Posterior cingulate gyrus (tissue), 11 donors: ENCODE measurements around the gene FLYWCH1.

Source experiments
- DNase-seq, 10 donors: peaks; one replicate each; pipeline versions ENCODE4 v3.0.0 to v3.0.0-alpha.2; 2020 to 2021; ENCODE audit warnings: mixed read lengths in 3 of 10
- intact Hi-C: fragments of 100-400 bp; cut with DNase I; formaldehyde crosslinking; loops from one replicate; pipeline ENCODE4 v1.15.1; 2023

Gene FLYWCH1

GRCh38 chr16:2976673-2977072, 64.9 kb downstream of the FLYWCH1 start:
- no peak for DNase-seq
- intact Hi-C loops = no loop called here

GRCh38 chr16:2977440-2977839, 65.7 kb downstream of the FLYWCH1 start:
- intact Hi-C loops = no loop called here
- DNase-seq = no peak

- no peak for DNase-seq
Measured at GRCh38 chr16:2979669-2980226, 68.0 kb downstream of the FLYWCH1 start.

GRCh38 chr16:2980227-2981176, 68.8 kb downstream of the FLYWCH1 start, which contains the start of gene PKMYT1:
Gene PKMYT1 (minus strand): TSS chr16:2980446. CDS start chr16:2979657, 789 bp downstream.
- DNase-seq = peak; percentile 83 to 99 (median 90)
- intact Hi-C loops = loop anchor here (5.0 kb wide), 1 partner anchor 68 kb away; the partner anchor contains the start of gene FLYWCH1

More at GRCh38 chr16:2979669-2980226, 68.0 kb downstream of the FLYWCH1 start:
- intact Hi-C loops = loop anchor here (5.0 kb wide), 1 partner anchor 67 kb away; the partner anchor contains the start of gene FLYWCH1

GRCh38 chr16:2981177-2981898, 69.6 kb downstream of the FLYWCH1 start:
- DNase-seq = no peak
- intact Hi-C loops = loop anchor here (5.0 kb wide), 1 partner anchor 69 kb away; the partner anchor contains the start of gene FLYWCH1

- intact Hi-C loops = loop anchor here (5.0 kb wide), 1 partner anchor 70 kb away; the partner anchor contains the start of gene FLYWCH1
Measured at GRCh38 chr16:2981899-2982250, 70.1 kb downstream of the FLYWCH1 start.

GRCh38 chr16:2982402-2982801, 70.7 kb downstream of the FLYWCH1 start:
- intact Hi-C loops = loop anchor here (5.0 kb wide), 1 partner anchor 70 kb away; the partner anchor contains the start of gene FLYWCH1
- DNase-seq = no peak

More at GRCh38 chr16:2981899-2982250, 70.1 kb downstream of the FLYWCH1 start:
- no peak for DNase-seq

- intact Hi-C loops = loop anchor here (5.0 kb wide), 1 partner anchor 71 kb away; the partner anchor contains the start of gene FLYWCH1
- DNase-seq = peak; percentile 72 to 96 (median 82)
Measured at GRCh38 chr16:2983706-2984136, 72.0 kb downstream of the FLYWCH1 start.

GRCh38 chr16:2985462-2985861, 73.7 kb downstream of the FLYWCH1 start:
- DNase-seq = no peak
- intact Hi-C loops = no loop called here

GRCh38 chr16:2985893-2986355, 74.2 kb downstream of the FLYWCH1 start:
- no peak for DNase-seq
- intact Hi-C loops = no loop called here

GRCh38 chr16:2986623-2987188, 75.0 kb downstream of the FLYWCH1 start:
- no peak for DNase-seq
- intact Hi-C loops = no loop called here

- intact Hi-C loops = no loop called here
- DNase-seq = peak in 1 of 10 donors; percentile 84
Measured at GRCh38 chr16:2987286-2987685, 75.6 kb downstream of the FLYWCH1 start.

GRCh38 chr16:2987833-2988232, 76.1 kb downstream of the FLYWCH1 start:
- intact Hi-C loops = no loop called here
- no peak for DNase-seq

- intact Hi-C loops = no loop called here
- no peak for DNase-seq
Measured at GRCh38 chr16:2988590-2989099, 76.9 kb downstream of the FLYWCH1 start.

GRCh38 chr16:2990891-2991290, 79.2 kb downstream of the FLYWCH1 start:
- intact Hi-C loops = no loop called here

GRCh38 chr16:2991566-2992261, 80.0 kb downstream of the FLYWCH1 start:
- intact Hi-C loops = no loop called here
- DNase-seq = no peak

More at GRCh38 chr16:2990891-2991290, 79.2 kb downstream of the FLYWCH1 start:
- DNase-seq = no peak

- intact Hi-C loops = no loop called here
- no peak for DNase-seq
Measured at GRCh38 chr16:2992383-2993081, 80.8 kb downstream of the FLYWCH1 start.

- intact Hi-C loops = no loop called here
- no peak for DNase-seq
Measured at GRCh38 chr16:2996298-2996697, 84.6 kb downstream of the FLYWCH1 start.
